Upper lobe of right lung (tissue), 1 donor: ENCODE results near the gene OTOF. TPM values are rescaled to one million over a fixed set of nuclear protein-coding genes. Genes with fewer than 3 reads are reported as not detected.

Experiments
- ATAC-seq: fragments of 200-7000 bp; cut with Tn5 transposase; one replicate; pipeline ENCODE4 v1.9.1; 2020; ENCODE audit warnings: mild to moderate bottlenecking, moderate library complexity
- DNase-seq: peaks from one replicate; pipeline ENCODE4 v3.0.0-alpha.2; 2020
- H3K27ac ChIP-seq: fragments of 200-600 bp; one replicate; pipeline ENCODE4 v1.8.0; 2022
- H3K27me3 ChIP-seq: fragments of 200-600 bp; one replicate; pipeline ENCODE4 v1.8.0; 2022; ENCODE audit warnings: mild to moderate bottlenecking
- H3K36me3 ChIP-seq: fragments of 200-600 bp; one replicate; pipeline ENCODE4 v1.8.0; 2022
- H3K4me1 ChIP-seq: fragments of 200-600 bp; one replicate; pipeline ENCODE4 v1.8.0; 2022
- H3K4me3 ChIP-seq: fragments of 200-600 bp; one replicate; pipeline ENCODE4 v1.8.0; 2022; ENCODE audit warnings: mild to moderate bottlenecking
- H3K9me3 ChIP-seq: fragments of 200-600 bp; one replicate; pipeline ENCODE4 v1.8.0; 2022
- CTCF ChIP-seq: fragments of 200-600 bp; IDR thresholded peaks from one replicate; pipeline ENCODE4 v1.8.0; 2022; ENCODE audit warnings: antibody characterized with exemption
- intact Hi-C: fragments of 100-400 bp; cut with DNase I; formaldehyde crosslinking; loops from one replicate; pipeline ENCODE4 v1.11.0; 2022
- total RNA-seq: library from RNA; stranded (reverse); fragmentation: NEBNext Ultra II Directional; extraction: Animal tissue kit (Norgen Biotek cat#: 25700); gene quantifications from one replicate; pipeline ENCODE4 v1.2.1, GENCODE V29; 2021
- donor health status: DM: no; HTN: yes; CAD: no; lungs with severe emphysema.

OTOF gene
- total RNA-seq, 1 donor from 2014 or later, result 0.69 TPM

GRCh38 chr2:26480566-26481423 is 2.9 kb upstream of the OTOF start:
- Histone ChIP-seq H3K4me1 (peaks cover 3% of the 10 kb centered on the region), H3K36me3 (no peaks in the 10 kb centered on the region), H3K9me3 (no peaks in the 10 kb centered on the region), H3K4me3 (no peak overlapping the region), H3K27me3 (no peaks in the 10 kb centered on the region), H3K27ac (no peak overlapping the region)
- no peak for TF ChIP-seq CTCF
- no peak for DNase-seq
- intact Hi-C loops, result no loop called here
- no peak for ATAC-seq

- peaks cover 3% of the 10 kb centered on the region for H3K4me1 ChIP-seq
- no peaks in the 10 kb centered on the region for H3K36me3 ChIP-seq
- H3K27ac ChIP-seq, result no peak overlapping the region
- TF ChIP-seq CTCF, result no peak
- DNase-seq (no peak), ATAC-seq (no peak)
- H3K4me3 ChIP-seq, result no peak overlapping the region
- H3K27me3 ChIP-seq, result no peaks in the 10 kb centered on the region
- no peaks in the 10 kb centered on the region for H3K9me3 ChIP-seq
- intact Hi-C loops, result no loop called here
Observed at GRCh38 chr2:26479789-26480565, 2.1 kb upstream of the OTOF start.

GRCh38 chr2:26479131-26479788 is 1.3 kb upstream of the OTOF start:
- no peaks in the 10 kb centered on the region for H3K36me3 ChIP-seq
- H3K9me3 ChIP-seq, result no peaks in the 10 kb centered on the region
- no peaks in the 10 kb centered on the region for H3K27me3 ChIP-seq
- H3K4me1 ChIP-seq, result peaks cover 2% of the 10 kb centered on the region
- intact Hi-C loops, result no loop called here
- ATAC-seq (no peak), DNase-seq (no peak)
- no peak for TF ChIP-seq CTCF
- no peak overlapping the region for H3K4me3 ChIP-seq
- H3K27ac ChIP-seq, result no peak overlapping the region

- TF ChIP-seq CTCF, result no peak
- intact Hi-C loops, result no loop called here
- Histone ChIP-seq H3K36me3 (no peaks in the 10 kb centered on the region), H3K4me3 (no peak overlapping the region), H3K4me1 (no peaks in the 10 kb centered on the region), H3K27ac (no peak overlapping the region), H3K9me3 (no peaks in the 10 kb centered on the region), H3K27me3 (no peaks in the 10 kb centered on the region)
- DNase-seq, result no peak
- ATAC-seq, result no peak
Observed at GRCh38 chr2:26478366-26478765, 442 bp upstream of the OTOF start.

- no peak for ATAC-seq
- TF ChIP-seq CTCF, result no peak
- Histone ChIP-seq H3K36me3 (no peaks in the 10 kb centered on the region), H3K27ac (no peak overlapping the region), H3K27me3 (no peaks in the 10 kb centered on the region), H3K9me3 (no peaks in the 10 kb centered on the region), H3K4me1 (no peaks in the 10 kb centered on the region), H3K4me3 (no peak overlapping the region)
- DNase-seq, result no peak
- intact Hi-C loops, result no loop called here
Observed at GRCh38 chr2:26477126-26477910, 606 bp downstream of the OTOF start.
